Thyroid gland (tissue), 4 donors: ENCODE data around the gene UBE4A. TPM values are rescaled to one million over a fixed set of nuclear protein-coding genes. Genes with fewer than 3 reads are reported as not detected.

Source experiments
- DNase-seq, 2 donors: peaks; one replicate each; pipeline ENCODE4 v3.0.0-alpha.2; 2019
- H3K27ac ChIP-seq, 3 donors: fragments of 200-600 bp; sonication (generic); 1 replicate in 2 of 3; 2 replicates in 1 of 3; pipeline ENCODE4 v1.5.1; 2016 to 2019; ENCODE audit warnings: mild to moderate bottlenecking in 1 of 3, moderate library complexity in 1 of 3
- H3K27me3 ChIP-seq: fragments of 200-600 bp; sonication (generic); one replicate; pipeline ENCODE4 v1.5.1; 2019
- H3K36me3 ChIP-seq, 2 donors: fragments of 200-600 bp; sonication (generic); one replicate each; pipeline ENCODE4 v1.5.1; 2016 to 2019
- H3K4me1 ChIP-seq, 2 donors: fragments of 200-600 bp; sonication (generic); one replicate each; pipeline ENCODE4 v1.5.1; 2017 to 2019
- H3K4me3 ChIP-seq, 3 donors: fragments of 200-600 bp; sonication (generic); replicated peaks in 1 of 3; 1 replicate in 2 of 3; 2 replicates in 1 of 3; pipeline ENCODE4 v1.5.1; 2016; ENCODE audit warnings: mild to moderate bottlenecking in 1 of 3
- H3K9me3 ChIP-seq: fragments of 200-600 bp; sonication (generic); one replicate; pipeline ENCODE4 v1.5.1; 2017
- POLR2A ChIP-seq, 2 donors: fragments of 450-650 bp; IDR thresholded peaks; one replicate each; pipeline ENCODE4 v1.6.1; 2017; ENCODE audit warnings: antibody characterized with exemption in 2 of 2, mild to moderate bottlenecking in 2 of 2, moderate library complexity in 1 of 2
- WGBS, 2 donors: methylation state at CpG; one replicate each; pipeline ENCODE4 v1.1.5; 2017; 5-methylcytosine and 5-hydroxymethylcytosine counted together
- intact Hi-C: fragments of 100-400 bp; cut with DNase I; formaldehyde crosslinking; loops from one replicate; pipeline ENCODE4 v1.15.1; 2023
- total RNA-seq, 4 donors: library from RNA; depleted of rRNA; stranded (reverse); fragments of >200 nt; gene quantifications; one replicate each; pipeline ENCODE4 v1.2.3, GENCODE V29; 2016
- TF ChIP-seq, protein P1 (sequence below), 6 experiments: fragments of 200-600 bp in 3 of 6; fragments of 450-650 bp in 3 of 6; sonication (generic) in 3 of 6; IDR thresholded peaks; one replicate each; pipeline ENCODE4 v1.5.1; 2016 to 2019; ENCODE audit warnings: antibody characterized with exemption in 6 of 6, mild to moderate bottlenecking in 2 of 6, inconsistent platforms in 1 of 6, moderate library complexity in 1 of 6

Gene UBE4A, protein sequence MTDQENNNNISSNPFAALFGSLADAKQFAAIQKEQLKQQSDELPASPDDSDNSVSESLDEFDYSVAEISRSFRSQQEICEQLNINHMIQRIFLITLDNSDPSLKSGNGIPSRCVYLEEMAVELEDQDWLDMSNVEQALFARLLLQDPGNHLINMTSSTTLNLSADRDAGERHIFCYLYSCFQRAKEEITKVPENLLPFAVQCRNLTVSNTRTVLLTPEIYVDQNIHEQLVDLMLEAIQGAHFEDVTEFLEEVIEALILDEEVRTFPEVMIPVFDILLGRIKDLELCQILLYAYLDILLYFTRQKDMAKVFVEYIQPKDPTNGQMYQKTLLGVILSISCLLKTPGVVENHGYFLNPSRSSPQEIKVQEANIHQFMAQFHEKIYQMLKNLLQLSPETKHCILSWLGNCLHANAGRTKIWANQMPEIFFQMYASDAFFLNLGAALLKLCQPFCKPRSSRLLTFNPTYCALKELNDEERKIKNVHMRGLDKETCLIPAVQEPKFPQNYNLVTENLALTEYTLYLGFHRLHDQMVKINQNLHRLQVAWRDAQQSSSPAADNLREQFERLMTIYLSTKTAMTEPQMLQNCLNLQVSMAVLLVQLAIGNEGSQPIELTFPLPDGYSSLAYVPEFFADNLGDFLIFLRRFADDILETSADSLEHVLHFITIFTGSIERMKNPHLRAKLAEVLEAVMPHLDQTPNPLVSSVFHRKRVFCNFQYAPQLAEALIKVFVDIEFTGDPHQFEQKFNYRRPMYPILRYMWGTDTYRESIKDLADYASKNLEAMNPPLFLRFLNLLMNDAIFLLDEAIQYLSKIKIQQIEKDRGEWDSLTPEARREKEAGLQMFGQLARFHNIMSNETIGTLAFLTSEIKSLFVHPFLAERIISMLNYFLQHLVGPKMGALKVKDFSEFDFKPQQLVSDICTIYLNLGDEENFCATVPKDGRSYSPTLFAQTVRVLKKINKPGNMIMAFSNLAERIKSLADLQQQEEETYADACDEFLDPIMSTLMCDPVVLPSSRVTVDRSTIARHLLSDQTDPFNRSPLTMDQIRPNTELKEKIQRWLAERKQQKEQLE
- 10 to 100 TPM; 42.7 to 57.3 (median 48.2) TPM for total RNA-seq

DNA sequence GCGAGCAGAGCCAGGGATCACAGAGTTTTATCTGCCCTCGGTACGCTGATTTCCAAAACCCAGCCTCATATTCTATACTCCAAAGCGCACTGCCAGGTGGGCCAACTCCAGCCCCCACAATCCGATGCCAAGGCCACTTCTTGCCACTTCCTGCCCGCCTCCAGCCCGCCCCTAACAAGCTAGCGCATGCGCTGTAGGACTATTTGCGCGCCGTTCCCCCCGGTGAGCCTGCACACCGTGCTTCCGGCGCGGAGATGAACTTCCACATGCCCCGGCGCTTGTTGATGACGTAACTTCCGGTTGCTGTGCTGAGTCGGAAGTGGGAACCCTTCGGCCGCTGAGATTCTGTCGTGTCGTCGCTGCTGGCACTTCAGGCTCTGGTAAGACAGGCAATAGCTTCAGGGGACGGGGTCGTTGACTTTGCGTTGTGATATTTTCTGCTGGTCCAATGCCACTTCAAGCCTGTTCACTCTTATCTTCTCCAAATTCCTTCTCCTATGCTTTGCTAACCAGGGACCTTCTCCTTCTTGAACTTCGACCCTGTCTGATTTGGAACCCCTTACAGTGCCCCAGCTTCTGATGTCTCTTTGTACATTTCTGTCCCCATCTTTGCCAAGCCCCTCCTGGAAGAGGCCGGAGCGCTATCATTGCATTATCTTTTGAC lies at the start of gene UBE4A:
Gene UBE4A, plus strand, starts transcription at position 306 of the 664 bp plus-strand sequence. CDS start 5,481 bp downstream, outside the sequence.
- Histone ChIP-seq H3K27me3 (no peaks in the 10 kb centered on the region), H3K4me1 (peaks cover 9 to 13% of the 10 kb centered on the region in 2 donors), H3K9me3 (no peaks in the 10 kb centered on the region), H3K27ac (peak within 1 kb of the TSS in 1 of 3 donors; percentile 51), H3K4me3 (peak within 1 kb of the TSS; percentile 61 to 80 (median 68)), H3K36me3 (no peaks in the 10 kb centered on the region)
- WGBS, 2 donors: 5 to 6% methylated on average over 29 to 30 of the region's 33 CpGs
- DNase-seq: peak; percentile 94 to 96
- peak in 1 of 2 donors; percentile 65 for TF ChIP-seq POLR2A (IDR thresholded peaks at IDR 0.05)
- TF ChIP-seq, protein P1, sequence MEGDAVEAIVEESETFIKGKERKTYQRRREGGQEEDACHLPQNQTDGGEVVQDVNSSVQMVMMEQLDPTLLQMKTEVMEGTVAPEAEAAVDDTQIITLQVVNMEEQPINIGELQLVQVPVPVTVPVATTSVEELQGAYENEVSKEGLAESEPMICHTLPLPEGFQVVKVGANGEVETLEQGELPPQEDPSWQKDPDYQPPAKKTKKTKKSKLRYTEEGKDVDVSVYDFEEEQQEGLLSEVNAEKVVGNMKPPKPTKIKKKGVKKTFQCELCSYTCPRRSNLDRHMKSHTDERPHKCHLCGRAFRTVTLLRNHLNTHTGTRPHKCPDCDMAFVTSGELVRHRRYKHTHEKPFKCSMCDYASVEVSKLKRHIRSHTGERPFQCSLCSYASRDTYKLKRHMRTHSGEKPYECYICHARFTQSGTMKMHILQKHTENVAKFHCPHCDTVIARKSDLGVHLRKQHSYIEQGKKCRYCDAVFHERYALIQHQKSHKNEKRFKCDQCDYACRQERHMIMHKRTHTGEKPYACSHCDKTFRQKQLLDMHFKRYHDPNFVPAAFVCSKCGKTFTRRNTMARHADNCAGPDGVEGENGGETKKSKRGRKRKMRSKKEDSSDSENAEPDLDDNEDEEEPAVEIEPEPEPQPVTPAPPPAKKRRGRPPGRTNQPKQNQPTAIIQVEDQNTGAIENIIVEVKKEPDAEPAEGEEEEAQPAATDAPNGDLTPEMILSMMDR (IDR thresholded peaks at IDR 0.05): no peak
- intact Hi-C loops: no loop called here

DNA sequence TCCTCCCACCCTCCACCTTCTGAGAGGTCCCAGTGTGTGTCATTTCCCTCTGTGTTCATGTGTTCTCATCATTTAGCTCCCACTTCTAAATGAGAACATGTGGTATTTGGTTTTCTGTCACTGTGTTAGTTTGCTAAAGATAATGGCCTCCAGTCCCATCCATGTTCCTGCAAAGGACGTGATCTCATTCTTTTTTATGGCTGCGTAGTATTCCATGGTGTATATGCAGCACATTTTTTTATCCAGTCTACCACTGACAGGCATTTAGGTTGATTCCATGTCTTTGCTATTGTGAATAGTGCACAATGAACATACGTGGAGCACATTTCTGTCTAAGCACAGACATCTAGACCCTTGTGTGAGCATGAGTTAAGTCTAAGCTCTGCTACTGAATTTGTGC lies 49.1 kb upstream of the UBE4A start:
- WGBS, 2 donors: 94% methylated on average over 3 of the region's 3 CpGs
- H3K27me3 ChIP-seq: peaks cover 4% of the 10 kb centered on the region
- H3K4me3 ChIP-seq: no peak overlapping the region
- no peak overlapping the region for H3K27ac ChIP-seq
- TF ChIP-seq POLR2A (IDR thresholded peaks at IDR 0.05): no peak
- TF ChIP-seq, protein P1 (IDR thresholded peaks at IDR 0.05): no peak
- H3K9me3 ChIP-seq: no peaks in the 10 kb centered on the region
- H3K4me1 ChIP-seq: peaks cover 0 to 2% of the 10 kb centered on the region in 2 donors
- intact Hi-C loops: no loop called here
- H3K36me3 ChIP-seq: no peaks in the 10 kb centered on the region
- no peak for DNase-seq

DNA sequence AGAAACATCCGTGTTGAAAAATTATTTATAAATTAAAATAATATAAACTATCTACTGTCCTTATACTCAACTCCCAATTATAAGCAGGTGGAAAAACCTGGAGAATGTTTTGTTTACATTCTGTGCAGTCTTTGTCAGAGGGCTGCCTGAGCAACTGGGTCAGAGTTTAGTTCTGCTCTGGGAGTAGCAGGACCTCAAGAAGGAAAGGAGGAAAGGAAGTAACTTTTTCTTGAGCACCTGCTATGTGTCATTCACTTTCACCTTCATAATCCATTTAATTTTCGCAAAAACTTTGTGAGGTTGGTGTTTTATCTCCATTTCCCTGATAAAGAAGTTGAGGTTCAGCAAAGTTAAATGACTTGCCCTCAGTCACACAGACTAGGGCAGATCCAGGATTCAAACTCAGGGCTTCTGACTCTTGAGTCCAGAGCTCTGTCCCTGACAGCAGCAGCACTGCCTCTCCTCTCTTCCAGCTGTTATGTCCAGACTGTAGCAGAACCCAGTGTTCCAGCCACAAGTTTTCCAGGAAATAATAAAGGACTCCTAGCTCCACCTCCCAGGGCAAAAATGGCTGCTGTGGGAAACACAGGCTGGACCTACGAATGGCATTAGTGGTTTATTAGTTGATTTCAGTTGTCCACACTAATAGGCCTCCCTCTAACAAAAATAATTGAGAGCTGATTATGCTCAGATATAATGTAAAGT lies 48.5 kb upstream of the UBE4A start:
- peaks cover 0 to 5% of the 10 kb centered on the region in 2 donors for H3K4me1 ChIP-seq
- 80 to 86% methylated on average over 3 of the region's 3 CpGs for WGBS, 2 donors
- no peaks in the 10 kb centered on the region for H3K9me3 ChIP-seq
- no peak for DNase-seq
- TF ChIP-seq, protein P1 (IDR thresholded peaks at IDR 0.05): no peak
- TF ChIP-seq POLR2A (IDR thresholded peaks at IDR 0.05): no peak
- intact Hi-C loops: no loop called here
- no peaks in the 10 kb centered on the region for H3K36me3 ChIP-seq
- H3K27me3 ChIP-seq: peaks cover 4% of the 10 kb centered on the region
- H3K27ac ChIP-seq: no peak overlapping the region
- no peak overlapping the region for H3K4me3 ChIP-seq

DNA sequence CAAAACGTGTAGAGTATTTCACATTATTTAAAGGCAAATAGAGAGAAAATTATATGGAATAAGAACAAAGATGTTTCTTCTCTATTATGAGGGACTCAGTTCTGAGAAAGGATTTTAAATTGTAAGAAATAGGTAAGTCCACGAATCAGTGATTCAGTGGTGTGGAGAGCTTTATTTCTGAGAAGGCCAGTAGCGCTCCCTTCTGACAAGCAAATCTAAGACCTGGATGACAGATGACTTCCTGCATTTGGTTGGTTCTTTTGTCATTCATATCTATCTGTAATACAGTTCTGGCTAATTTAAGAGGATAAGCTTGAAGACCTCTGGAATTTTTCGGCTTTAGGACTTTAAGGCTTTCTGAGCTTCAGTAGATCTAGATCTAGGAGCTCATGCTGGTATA lies 47.9 kb upstream of the UBE4A start:
- peaks cover 4% of the 10 kb centered on the region for H3K27me3 ChIP-seq
- no peak for TF ChIP-seq POLR2A (IDR thresholded peaks at IDR 0.05)
- TF ChIP-seq, protein P1 (IDR thresholded peaks at IDR 0.05): no peak

More for the DNA sequence above, 47.9 kb upstream of the UBE4A start:
- WGBS, 2 donors: 73 to 75% methylated on average over 4 of the region's 4 CpGs
- Histone ChIP-seq H3K27ac (no peak overlapping the region), H3K4me3 (no peak overlapping the region), H3K9me3 (no peaks in the 10 kb centered on the region), H3K4me1 (peaks cover 0 to 5% of the 10 kb centered on the region in 2 donors), H3K36me3 (no peaks in the 10 kb centered on the region)
- intact Hi-C loops: no loop called here
- DNase-seq: no peak
